Stimulated activated CD8-positive, alpha-beta memory T cell treated with anti-CD3 and anti-CD28 coated beads, Interleukin-15, amount 100 ng/mL, for 4 hours (primary cell): ENCODE measurements around the gene NRIP1.

Experiments used
- DNase-seq, 2 donors: peaks; one replicate each; pipeline ENCODE4 v3.0.0-alpha.2; 2020; ENCODE audit warnings: low read depth in 2 of 2

NRIP1 gene

DNA sequence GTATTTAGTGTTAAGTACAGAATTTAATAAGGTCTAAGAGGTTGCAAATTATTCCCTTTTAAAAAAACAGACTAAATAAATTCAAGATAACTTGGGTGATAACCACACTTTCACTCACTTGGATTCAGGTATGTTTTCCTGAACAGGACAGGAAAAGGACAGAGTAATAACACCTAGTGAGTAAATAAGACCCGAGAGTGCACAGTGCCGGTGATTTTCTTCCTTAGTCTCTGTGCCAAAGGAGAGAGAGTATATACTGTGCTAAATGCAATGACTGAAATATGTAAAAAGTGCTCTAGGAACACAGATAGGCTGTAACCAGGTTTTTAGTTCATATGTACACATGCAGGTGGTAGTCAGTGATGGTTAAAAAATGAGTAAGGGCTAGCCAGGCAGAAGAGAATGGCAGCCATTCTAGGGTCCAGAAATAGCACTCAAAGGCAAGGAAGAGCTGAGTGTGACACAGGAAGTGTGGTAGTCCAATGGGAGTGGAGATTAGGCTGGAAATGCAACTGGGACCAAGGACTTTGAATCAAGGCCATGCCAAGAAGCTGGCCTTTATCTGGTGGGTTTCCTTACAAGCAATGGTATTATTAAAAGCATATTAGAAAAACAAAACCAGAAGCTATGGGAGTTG, 58.1 kb downstream of the NRIP1 start:
- no peak for DNase-seq

DNA sequence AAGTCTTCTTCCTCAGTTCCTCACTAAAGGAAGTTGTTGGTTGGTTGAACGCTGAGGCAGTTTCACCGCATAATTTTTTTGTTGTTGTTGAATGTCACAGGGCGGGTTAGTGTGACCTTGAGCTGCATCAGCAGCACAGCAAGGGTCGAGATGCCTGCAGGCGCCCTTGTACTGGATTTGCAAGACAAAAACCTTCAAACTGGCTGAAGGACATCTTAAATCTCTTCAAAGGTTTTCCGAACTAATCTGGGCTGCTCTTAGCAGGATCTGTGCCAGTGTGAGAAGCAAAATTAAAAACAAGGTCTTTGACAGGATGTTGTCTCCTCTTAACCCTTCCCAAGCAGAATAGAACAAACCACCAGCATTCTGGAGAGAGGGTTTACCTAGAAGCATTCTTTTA, 59.4 kb downstream of the NRIP1 start:
- DNase-seq = no peak

DNA sequence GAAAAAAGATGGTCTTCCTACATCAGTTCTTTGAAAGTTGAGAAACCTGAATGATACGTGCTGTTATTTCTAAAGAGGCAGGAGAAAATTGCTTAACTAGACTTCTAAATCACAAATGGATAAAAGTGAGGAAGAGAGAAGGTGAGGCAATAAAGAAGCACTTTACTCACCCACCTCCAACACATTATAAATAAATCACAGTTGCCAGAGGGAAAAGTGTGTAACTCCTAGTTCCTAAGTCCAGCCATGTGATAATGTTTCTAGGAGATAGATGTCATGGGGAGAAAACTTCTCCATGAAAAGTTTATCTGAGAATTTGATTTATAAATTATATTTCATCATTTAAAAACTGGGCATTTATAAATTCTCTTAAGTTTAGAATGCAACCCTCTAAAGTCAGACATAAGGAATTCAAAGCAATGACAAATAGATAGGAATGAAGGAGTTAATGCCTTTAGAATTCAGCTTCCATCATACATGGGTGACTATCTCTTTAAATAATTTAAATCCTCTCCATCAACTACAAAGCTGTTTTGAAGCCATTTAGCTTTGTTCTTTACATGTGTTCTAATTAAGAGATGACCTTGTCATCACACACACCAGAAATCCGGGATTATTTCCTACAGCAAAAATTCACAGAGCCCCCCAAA, 60.0 kb downstream of the NRIP1 start:
- no peak for DNase-seq

DNA sequence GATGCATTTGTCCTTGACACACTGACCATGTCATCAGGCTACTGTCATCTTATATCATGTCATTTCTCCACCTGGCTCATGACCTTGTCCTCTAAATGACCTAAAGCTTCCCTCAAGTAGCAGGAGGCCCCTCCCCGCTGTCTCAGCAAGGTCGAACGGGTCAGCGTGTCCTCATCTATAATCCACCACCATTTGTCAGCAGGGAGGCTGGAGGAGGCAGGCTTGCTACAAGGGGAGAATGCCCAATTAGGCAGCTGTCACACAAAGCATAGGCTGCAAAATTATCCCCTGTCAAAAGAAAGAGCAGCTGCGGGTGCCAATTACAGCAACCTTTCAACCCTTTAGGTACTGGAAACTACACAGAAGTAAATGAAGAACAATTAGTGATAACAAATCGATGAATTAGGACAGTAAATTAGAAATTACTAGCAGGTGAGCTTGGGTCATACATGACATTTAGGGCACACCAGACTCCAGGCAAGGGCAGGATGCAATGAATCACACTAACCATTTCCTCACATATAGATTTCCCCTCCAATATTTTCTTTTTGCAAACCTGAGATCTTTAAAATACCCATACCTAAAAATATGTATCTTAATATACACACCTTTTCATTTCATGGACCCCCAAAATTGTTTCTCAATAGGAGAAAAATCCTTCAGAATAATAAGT, 61.2 kb downstream of the NRIP1 start:
- no peak for DNase-seq

DNA sequence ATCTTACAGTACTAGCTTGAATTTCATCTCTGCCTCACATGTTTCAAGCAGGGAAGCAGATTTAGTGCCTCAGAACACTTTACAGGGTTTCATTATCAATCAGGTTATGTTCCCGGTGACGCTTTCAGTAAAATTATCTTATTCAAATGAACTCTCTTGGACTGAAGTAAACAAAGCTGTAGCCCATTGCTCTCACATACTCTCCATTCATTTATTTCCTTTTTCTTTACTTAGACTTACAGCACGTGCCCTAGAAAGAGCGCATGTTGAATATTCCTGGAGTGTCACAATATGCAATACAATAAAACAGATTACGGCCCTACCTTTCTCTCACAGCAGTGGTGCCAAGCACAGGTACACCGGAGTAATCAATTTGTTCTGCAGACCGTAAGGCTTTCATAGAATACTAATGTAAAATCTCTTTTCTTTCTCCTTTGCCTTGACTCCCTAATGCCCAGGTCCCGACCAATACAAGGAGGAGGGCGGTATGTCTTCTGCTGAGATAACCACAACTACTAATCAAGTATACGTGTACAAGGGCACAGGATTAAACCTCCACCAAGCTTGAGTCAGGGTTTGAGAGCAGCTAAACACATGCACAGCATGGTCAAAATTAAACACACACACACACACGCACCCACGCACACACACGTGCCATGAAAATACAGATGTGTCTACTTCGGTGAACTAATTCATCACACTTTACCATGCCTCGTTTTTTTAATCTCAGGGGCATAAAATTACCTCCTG, 62.8 kb downstream of the NRIP1 start:
- no peak for DNase-seq

DNA sequence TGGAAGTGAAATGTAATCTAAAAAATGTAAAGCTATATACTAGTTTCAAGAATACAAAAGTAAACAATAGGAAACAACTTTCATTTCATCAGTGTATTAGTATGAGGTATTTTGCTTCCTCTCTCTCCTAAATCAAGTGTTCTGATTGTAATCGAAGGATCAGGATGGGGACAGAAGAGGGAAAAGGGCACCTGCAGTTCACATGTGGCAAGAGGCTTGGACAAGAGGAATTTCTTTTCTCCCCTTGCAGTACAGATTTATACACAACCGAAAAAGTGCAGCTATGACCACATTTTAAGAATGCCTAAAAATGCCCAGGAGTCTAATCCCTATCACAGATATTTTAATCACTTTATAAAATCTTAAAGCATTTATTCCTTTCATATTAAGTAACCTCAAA, 63.7 kb downstream of the NRIP1 start:
- no peak for DNase-seq

DNA sequence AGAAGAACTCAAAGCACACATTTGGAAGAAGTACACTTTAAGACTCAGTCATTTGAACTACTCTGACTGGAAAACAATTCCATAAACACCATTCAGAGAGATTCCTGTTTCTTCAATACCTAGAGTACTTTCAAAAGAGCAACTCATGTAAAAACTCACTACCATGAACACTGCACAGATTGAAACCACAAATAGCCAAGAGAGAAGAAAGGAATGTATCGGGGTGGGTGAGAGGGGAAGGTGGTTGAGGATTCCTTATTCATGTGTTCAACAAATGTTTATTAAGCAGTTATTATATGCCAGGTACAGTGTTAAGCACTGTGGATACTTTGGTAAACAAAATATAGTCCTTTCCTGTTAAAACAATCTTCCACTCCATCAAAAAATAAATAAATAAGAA, 64.7 kb downstream of the NRIP1 start:
- DNase-seq = no peak

DNA sequence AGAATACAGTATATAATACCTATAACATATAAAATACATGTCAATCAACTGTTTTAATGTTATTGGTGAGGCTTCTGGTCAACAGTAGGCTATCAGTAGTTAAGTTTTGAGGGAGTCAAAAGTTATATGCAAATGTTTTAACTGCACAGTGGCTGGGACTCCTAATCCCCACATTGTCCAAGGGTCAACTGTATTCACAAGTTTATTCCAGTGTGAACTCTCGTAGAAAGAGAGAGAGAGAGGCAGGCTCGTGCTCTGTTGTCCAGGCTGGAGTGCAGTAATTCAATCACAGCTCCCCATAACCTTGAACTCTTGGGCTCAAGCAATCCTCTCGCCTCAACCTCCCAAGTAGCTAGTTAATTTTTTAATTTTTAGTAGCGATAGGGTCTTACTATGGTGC, 66.0 kb downstream of the NRIP1 start:
- DNase-seq = no peak

- no peak for DNase-seq
These were observed 66.5 kb downstream of the NRIP1 start for GRCh38 chr21:14998336-14998735.

DNA sequence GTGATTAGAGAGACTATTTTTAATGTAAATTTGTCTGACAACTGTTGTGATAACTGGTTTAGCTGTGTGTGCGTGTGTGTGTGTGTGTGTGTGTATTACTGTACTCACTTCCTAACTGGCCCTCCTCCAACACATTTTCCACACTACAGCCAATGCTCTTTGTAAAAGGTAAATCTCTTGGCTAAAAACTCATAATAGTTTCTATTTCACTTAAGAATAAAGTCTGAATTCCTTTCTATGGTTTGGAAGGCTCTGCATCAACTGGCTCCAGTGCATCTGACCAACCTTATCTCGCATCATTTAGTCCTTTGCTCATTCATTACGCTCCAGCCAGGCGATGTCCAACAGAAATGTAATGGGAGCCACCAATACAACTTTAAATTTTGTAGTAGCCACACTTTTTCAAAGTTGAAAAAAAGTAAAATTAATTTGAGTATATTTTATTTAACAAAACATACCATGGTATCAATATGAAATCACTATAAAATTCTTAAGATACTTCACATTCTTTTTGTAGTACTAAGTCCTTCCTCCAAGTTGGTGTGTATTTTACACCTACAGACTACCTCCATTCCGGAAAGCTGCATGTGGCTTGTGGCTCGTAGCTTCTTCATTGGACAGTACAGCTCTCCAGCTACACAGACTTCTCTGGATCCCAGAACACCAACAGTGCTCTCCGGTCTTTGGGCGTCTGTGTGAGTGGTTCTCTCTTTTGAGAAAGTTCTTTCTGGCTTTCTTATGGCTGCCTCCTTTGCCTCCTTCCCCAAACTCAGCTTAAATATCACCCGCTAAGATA, 68.9 kb downstream of the NRIP1 start:
- no peak for DNase-seq

DNA sequence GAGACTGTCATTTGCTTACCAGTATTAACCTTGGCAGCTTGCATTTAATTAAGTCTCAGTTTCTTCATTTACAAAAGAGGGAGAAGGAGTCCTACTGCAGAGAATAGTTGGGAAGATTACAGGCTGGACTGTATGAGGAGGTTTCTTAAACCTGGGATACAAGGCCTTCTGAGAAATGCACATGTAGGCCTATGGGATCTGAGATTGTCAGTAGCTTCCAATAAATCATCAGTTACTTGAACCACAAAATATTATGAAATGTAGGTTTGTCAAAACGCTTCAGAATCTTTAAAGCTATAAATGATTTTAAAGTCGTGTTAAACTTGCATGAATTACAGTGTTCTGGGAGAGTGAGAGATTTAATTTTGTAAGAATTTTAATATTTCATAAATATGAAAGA, 69.6 kb downstream of the NRIP1 start:
- DNase-seq = no peak

DNA sequence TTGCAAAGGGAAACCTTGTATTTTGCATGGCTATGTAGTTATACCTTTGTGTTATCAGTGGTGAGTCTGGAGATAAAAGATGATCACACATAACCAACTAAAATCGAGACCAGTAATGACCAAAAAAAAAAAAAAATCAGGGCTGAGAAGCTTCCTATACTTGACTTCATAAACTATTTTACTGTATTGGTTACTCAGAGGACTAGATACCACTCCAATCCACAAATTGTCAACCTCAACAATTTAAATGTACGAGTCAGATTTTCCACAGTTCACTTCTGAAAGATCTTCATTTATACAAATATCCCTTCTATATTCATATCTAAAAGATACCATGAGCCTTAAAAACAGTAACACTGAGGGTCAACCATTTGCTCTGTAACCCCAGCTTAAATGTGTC, 71.7 kb downstream of the NRIP1 start:
- no peak for DNase-seq

GRCh38 chr21:14991957-14992356, 72.8 kb downstream of the NRIP1 start:
- DNase-seq = no peak

- DNase-seq = no peak
These were observed 75.4 kb downstream of the NRIP1 start for GRCh38 chr21:14989359-14989758.

- DNase-seq = no peak
These were observed 76.0 kb downstream of the NRIP1 start for GRCh38 chr21:14988760-14989159.

DNA sequence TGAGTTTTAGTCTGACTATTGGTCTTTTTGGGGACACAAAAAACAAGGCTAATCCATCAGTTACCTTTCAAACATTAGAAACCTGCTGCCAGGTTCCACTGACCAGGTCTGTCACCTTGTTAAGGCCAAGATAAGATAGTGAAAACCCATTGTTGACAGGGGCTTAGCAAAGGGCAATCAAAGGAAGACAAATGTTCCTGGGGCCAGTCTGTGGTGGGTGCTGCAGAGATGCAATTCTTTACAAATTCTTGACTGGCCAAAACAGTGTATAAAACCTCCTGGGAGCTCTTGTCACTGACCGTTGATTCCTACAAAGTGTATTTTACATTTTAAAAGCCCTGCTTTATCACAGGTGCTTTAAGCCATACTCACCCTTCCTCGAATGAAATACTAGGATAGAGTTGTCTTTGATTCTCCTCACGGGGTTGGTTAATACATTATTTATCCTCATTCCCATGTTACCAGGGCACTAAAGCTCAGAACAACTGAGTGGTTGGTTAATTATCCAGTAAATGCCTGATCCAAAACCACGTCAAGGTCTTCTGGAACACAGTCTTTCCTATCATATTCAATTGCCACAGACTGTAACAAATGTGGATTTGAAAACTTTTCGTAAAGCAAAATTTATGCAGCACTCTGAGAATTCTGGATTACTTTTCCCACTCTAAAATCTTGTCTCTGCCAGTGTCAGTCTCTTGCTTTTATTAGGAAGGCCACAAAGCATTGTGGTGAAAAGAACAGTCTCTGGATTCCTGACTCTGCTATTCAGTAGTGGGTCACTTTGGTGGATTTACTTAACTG, 77.2 kb downstream of the NRIP1 start:
- DNase-seq = no peak

GRCh38 chr21:14985306-14985705, 79.5 kb downstream of the NRIP1 start:
- no peak for DNase-seq

GRCh38 chr21:14982336-14982735, 82.5 kb downstream of the NRIP1 start:
- no peak for DNase-seq

GRCh38 chr21:14981246-14981645, 83.6 kb downstream of the NRIP1 start:
- no peak for DNase-seq

- DNase-seq = no peak
These were observed 85.5 kb downstream of the NRIP1 start for GRCh38 chr21:14979264-14979663.

DNA sequence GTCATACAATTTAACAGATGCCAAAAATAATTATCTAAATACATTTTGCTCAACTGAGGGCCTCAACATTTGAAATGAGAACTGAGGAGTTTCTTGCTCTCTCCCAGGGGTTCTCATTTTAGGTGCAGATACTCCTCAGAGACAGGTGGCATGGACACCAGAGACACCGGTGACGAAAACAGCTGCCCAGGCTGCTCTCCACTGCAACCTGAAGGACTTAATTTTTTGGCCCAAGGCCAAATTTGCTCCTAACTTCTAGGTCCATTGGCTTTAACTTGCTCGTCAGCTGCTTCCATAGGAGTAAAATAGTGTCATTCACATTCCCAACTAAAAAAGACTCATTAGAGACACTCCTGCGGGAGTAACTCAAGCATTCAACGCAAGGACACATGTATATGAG, 87.0 kb downstream of the NRIP1 start:
- no peak for DNase-seq
